Mesothelial cell of epicardium (in vitro differentiated cells): ENCODE results near the gene CFAP251. TPM values are rescaled to one million over a fixed set of nuclear protein-coding genes. Genes with fewer than 3 reads are reported as not detected.
A peak's percentile ranks its signal among the peaks of the same experiment; 100 is the strongest.

ENCODE experiments used
- DNase-seq, 2 experiments: peaks; one replicate each; pipeline ENCODE4 v3.0.0; 2021; ENCODE audit warnings: low spot score in 2 of 2; ENCODE audit not compliant: unreplicated experiment in 2 of 2
- H3K27ac Mint-ChIP-seq: 2 replicates; pipeline ENCODE4 v1.8.0; 2021; ENCODE audit warnings: mixed read lengths
- H3K27me3 Mint-ChIP-seq: 2 replicates; pipeline ENCODE4 v1.8.0; 2021; ENCODE audit warnings: low read depth, mixed read lengths
- H3K36me3 Mint-ChIP-seq: 2 replicates; pipeline ENCODE4 v1.8.0; 2021; ENCODE audit warnings: mixed read lengths
- H3K4me1 Mint-ChIP-seq: 2 replicates; pipeline ENCODE4 v1.8.0; 2021; ENCODE audit warnings: mixed read lengths
- H3K4me3 Mint-ChIP-seq: 2 replicates; pipeline ENCODE4 v1.8.0; 2021; ENCODE audit warnings: mild to moderate bottlenecking, moderate library complexity, mixed read lengths
- H3K9me3 Mint-ChIP-seq: 2 replicates; pipeline ENCODE4 v1.8.0; 2021; ENCODE audit warnings: mixed read lengths
- total RNA-seq: library from RNA; stranded (reverse); gene quantifications from 3 replicates; pipeline ENCODE4 v1.2.1, GENCODE V29; 2021
- TF ChIP-seq, protein P1 (sequence below): fragments of 200-600 bp; sonication (generic); IDR thresholded peaks from one replicate; pipeline ENCODE4 v1.5.0; 2021; ENCODE audit warnings: antibody characterized with exemption; ENCODE audit not compliant: unreplicated experiment

Gene CFAP251
- total RNA-seq, 1 donor from 2014 or later = 6.9 TPM

GRCh38 chr12:122021822-122022392, 103.5 kb downstream of the CFAP251 start, which contains the start of gene BCL7A:
Gene BCL7A (plus strand): TSS chr12:122021884. CDS start chr12:122022092, 208 bp downstream.
- peak within 1 kb of the TSS; percentile 94 for H3K27ac Mint-ChIP-seq
- TF ChIP-seq, protein P1, sequence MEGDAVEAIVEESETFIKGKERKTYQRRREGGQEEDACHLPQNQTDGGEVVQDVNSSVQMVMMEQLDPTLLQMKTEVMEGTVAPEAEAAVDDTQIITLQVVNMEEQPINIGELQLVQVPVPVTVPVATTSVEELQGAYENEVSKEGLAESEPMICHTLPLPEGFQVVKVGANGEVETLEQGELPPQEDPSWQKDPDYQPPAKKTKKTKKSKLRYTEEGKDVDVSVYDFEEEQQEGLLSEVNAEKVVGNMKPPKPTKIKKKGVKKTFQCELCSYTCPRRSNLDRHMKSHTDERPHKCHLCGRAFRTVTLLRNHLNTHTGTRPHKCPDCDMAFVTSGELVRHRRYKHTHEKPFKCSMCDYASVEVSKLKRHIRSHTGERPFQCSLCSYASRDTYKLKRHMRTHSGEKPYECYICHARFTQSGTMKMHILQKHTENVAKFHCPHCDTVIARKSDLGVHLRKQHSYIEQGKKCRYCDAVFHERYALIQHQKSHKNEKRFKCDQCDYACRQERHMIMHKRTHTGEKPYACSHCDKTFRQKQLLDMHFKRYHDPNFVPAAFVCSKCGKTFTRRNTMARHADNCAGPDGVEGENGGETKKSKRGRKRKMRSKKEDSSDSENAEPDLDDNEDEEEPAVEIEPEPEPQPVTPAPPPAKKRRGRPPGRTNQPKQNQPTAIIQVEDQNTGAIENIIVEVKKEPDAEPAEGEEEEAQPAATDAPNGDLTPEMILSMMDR = no peak
- H3K9me3 Mint-ChIP-seq = peaks cover 10% of the 10 kb centered on the region
- peaks cover 7% of the 10 kb centered on the region for H3K27me3 Mint-ChIP-seq
- H3K36me3 Mint-ChIP-seq = no peaks in the 10 kb centered on the region
- peak; percentile 59 to 78 for DNase-seq
- H3K4me1 Mint-ChIP-seq = peaks cover 11% of the 10 kb centered on the region
- H3K4me3 Mint-ChIP-seq = peak within 1 kb of the TSS; percentile 87

- peak in 1 of 2 experiments; percentile 54 for DNase-seq
- peaks cover 11% of the 10 kb centered on the region for H3K4me1 Mint-ChIP-seq
- H3K4me3 Mint-ChIP-seq = peak overlapping the region; percentile 87
- H3K27ac Mint-ChIP-seq = peak overlapping the region; percentile 95
- H3K9me3 Mint-ChIP-seq = peaks cover 10% of the 10 kb centered on the region
- TF ChIP-seq, protein P1 = no peak
- H3K36me3 Mint-ChIP-seq = no peaks in the 10 kb centered on the region
- peaks cover 7% of the 10 kb centered on the region for H3K27me3 Mint-ChIP-seq
These were observed 104.3 kb downstream of the CFAP251 start for GRCh38 chr12:122022393-122023338.

GRCh38 chr12:122023339-122024131, 105.1 kb downstream of the CFAP251 start:
- Mint-ChIP-seq H3K9me3 (peaks cover 5% of the 10 kb centered on the region), H3K27ac (peak overlapping the region; percentile 95), H3K27me3 (peaks cover 7% of the 10 kb centered on the region), H3K4me1 (peaks cover 11% of the 10 kb centered on the region), H3K36me3 (no peaks in the 10 kb centered on the region), H3K4me3 (peak overlapping the region; percentile 87)
- peak in 1 of 2 experiments; percentile 57 for DNase-seq
- TF ChIP-seq, protein P1 = no peak

- TF ChIP-seq, protein P1 = no peak
- DNase-seq = no peak
- Mint-ChIP-seq H3K27me3 (peaks cover 7% of the 10 kb centered on the region), H3K36me3 (no peaks in the 10 kb centered on the region), H3K9me3 (peaks cover 4% of the 10 kb centered on the region), H3K4me1 (peaks cover 11% of the 10 kb centered on the region), H3K27ac (no peak overlapping the region), H3K4me3 (peak overlapping the region; percentile 46)
These were observed 105.9 kb downstream of the CFAP251 start for GRCh38 chr12:122024132-122024785.

DNA sequence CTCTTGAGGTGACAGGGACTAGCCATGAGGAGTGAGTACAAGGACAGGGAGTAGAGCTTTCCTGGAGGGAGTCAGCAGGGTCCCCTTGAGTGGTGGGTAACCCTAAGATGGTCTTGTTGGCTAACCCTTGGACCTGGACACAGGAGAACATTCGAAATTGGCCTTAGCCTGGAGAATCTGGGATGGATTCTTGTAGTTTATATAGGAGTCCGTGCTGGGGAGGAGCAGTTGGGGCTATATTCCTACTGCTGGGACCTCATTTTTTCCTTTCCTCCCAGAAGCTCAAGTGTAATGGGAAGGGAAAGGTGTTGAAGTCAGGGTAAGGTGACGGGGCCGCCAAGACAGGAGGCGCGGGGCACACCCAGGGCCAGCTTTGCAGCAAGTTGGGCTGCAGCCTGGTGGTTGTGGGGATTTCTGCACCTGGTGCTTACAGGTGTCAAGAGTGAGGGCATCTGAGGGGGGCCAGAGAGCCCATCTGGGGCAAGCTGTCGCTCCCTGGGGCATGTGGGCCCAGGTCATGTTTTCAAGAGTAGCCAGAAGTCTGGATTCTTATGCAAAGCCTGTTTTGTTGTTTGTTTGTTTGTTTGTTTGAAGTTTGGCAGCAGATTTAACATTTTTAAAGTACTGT, 108.4 kb downstream of the CFAP251 start:
- Mint-ChIP-seq H3K4me3 (no peak overlapping the region), H3K27ac (no peak overlapping the region), H3K4me1 (peaks cover 5% of the 10 kb centered on the region), H3K36me3 (no peaks in the 10 kb centered on the region), H3K27me3 (no peaks in the 10 kb centered on the region), H3K9me3 (no peaks in the 10 kb centered on the region)
- TF ChIP-seq, protein P1 = no peak
- DNase-seq = no peak
